ENCODE results near the gene ULBP3. TPM values are rescaled to one million over a fixed set of nuclear protein-coding genes. Genes with fewer than 3 reads are reported as not detected.

The ULBP3 gene
- total RNA-seq, 2 experiments from 2014 or later, result not detected

DNA sequence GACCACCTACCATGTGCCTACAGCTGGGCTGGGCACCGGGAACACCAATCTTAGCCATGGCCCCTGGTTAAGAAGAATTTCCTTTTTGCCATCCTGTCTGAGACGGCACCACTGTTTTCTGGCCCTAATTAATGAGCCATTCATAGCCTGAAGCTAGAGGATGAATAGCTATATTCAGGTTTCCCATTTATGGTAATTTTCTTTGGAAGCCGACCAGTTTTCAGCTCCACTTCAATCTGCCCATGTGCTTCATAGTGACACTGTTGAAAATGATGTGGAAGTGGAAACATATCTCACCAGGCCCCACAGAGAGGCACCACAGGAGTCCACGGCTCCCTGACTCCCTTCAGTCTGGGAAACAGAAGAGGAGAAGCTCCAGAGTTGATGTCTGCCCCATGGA, 22.6 kb upstream of the ULBP3 start:
- Mint-ChIP-seq H3K27me3 (ENCODE audit: low read depth) (no peaks in the 10 kb centered on the region), H3K27ac (no peak overlapping the region), H3K4me3 (no peak overlapping the region), H3K9me3 (no peaks in the 10 kb centered on the region), H3K4me1 (ENCODE audit: low read depth) (no peaks in the 10 kb centered on the region), H3K36me3 (ENCODE audit: low read depth) (no peaks in the 10 kb centered on the region)
- DNase-seq, result no peak
- intact Hi-C loops (cut with micrococcal nuclease), result no loop called here
- CTCF ChIA-PET, result interaction anchor here (0.6 to 1.3 kb wide), 3 partner anchors 11 to 810 kb away, joined by 3 to 6 read pairs (median 4); no protein-coding TSS in a partner anchor

DNA sequence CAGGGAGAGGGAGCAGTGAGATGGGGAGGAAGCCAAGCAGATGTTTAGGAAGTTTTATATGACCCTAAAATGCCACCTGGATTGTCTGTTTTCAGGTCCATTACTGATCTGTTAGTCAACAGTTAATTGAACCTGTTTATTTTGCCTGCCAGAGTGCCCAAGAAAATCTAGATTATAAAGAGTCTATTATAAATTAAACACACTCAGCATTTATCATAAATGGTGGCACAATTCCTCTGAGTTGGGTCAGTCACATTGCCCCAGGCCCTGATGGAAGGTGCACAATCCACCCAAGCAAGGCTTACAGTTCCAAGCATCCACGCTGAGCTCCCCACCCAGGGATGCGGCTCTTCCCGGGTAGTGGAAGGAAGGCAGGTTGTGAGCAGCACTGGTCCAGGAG, 21.4 kb upstream of the ULBP3 start:
- Mint-ChIP-seq H3K4me1 (ENCODE audit: low read depth) (no peaks in the 10 kb centered on the region), H3K36me3 (ENCODE audit: low read depth) (no peaks in the 10 kb centered on the region), H3K27me3 (ENCODE audit: low read depth) (no peaks in the 10 kb centered on the region), H3K27ac (no peak overlapping the region), H3K9me3 (no peaks in the 10 kb centered on the region), H3K4me3 (no peak overlapping the region)
- no peak for DNase-seq
- CTCF ChIA-PET, result interaction anchor here (1.0 to 2.5 kb wide), 2 partner anchors 11 to 305 kb away, joined by 4 to 14 read pairs; no protein-coding TSS in a partner anchor
- intact Hi-C loops (cut with micrococcal nuclease), result no loop called here

DNA sequence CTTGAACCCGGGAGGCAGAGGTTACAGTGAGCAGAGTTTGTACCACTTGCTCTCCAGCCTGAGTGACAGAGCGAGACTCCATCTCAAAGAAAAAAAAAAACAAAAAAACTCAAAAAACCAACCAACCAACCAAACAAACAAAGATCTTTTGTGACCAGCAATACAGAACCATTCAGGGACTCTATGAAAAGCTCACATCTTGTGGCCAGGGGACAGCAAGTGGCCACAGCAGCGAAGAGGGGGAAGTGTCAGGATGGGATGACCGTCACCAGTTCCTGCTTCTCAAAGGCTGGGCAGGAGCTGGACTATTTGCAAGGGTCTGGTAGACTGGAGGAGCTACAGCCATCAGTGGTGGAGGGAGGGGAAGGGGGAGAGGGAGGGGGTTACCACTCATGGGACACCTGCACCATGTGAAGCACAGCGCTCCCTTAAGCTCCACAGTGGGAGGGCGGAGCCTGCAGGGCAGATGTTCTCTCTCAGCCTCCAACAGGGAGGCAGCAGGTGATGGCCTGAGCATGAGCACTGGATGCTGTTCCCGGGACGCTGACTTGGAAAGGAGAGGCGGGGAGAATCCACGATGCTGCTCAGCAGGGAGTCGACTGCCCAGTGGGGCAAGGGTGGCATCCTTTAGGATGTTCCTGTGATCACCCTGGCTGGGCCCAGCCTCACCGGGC, 19.7 kb upstream of the ULBP3 start:
- no peaks in the 10 kb centered on the region for H3K36me3 Mint-ChIP-seq (ENCODE audit: low read depth)
- H3K4me1 Mint-ChIP-seq (ENCODE audit: low read depth), result no peaks in the 10 kb centered on the region
- DNase-seq, result no peak
- intact Hi-C loops (cut with micrococcal nuclease), result no loop called here
- H3K4me3 Mint-ChIP-seq, result no peak overlapping the region
- CTCF ChIA-PET, result interaction anchor here (2.5 kb wide), 1 partner anchor 9 kb away, joined by 14 read pairs; no protein-coding TSS in a partner anchor
- no peaks in the 10 kb centered on the region for H3K9me3 Mint-ChIP-seq
- H3K27me3 Mint-ChIP-seq (ENCODE audit: low read depth), result no peaks in the 10 kb centered on the region
- no peak overlapping the region for H3K27ac Mint-ChIP-seq

DNA sequence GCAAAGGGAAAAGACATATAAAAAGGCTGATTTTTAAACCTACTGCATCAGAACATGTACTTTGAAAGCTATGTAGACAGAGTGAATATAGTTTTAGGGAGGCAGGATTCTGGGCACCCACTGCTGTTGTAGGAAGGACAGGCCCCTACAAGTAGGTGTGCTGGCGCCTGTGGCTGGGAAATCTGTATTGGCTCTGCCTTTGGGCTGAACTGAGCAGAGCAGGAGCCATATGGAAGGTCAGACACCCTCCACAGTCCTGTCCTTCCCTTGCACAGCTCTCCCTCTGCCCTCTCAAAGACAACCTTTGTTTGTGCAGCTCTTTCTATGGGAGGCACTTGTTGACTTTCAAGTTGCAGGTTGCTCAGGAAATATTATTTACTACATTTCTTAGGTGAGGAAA, 18.4 kb upstream of the ULBP3 start:
- no peaks in the 10 kb centered on the region for H3K27me3 Mint-ChIP-seq (ENCODE audit: low read depth)
- no peak for DNase-seq
- no peaks in the 10 kb centered on the region for H3K36me3 Mint-ChIP-seq (ENCODE audit: low read depth)
- no peak overlapping the region for H3K4me3 Mint-ChIP-seq
- CTCF ChIA-PET, result interaction anchor here (0.8 to 1.2 kb wide), 3 partner anchors 17 to 54 kb away, joined by 3 to 4 read pairs (median 3); no protein-coding TSS in a partner anchor
- H3K27ac Mint-ChIP-seq, result no peak overlapping the region
- H3K4me1 Mint-ChIP-seq (ENCODE audit: low read depth), result no peaks in the 10 kb centered on the region
- intact Hi-C loops (cut with micrococcal nuclease), result no loop called here
- H3K9me3 Mint-ChIP-seq, result no peaks in the 10 kb centered on the region

DNA sequence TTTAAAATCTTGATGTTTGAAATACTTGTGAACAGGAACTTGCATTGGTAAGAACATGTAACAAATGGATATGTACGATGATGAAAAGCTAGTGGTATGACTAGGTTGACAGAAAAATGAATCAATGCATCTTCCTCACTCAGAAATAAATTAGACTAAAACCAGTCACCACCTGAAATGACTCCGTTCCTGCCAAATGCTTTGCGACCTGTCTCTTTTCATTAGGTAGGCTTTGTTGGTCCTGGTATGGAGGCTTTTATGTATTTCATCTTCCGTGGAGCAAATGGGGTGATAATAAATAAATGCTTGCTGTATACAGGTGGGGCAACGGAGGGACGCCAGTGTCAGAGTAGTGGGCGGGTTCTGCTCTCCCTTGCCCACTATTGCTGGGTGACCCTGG, 17.1 kb upstream of the ULBP3 start:
- H3K4me3 Mint-ChIP-seq, result no peak overlapping the region
- no peaks in the 10 kb centered on the region for H3K9me3 Mint-ChIP-seq
- no peak overlapping the region for H3K27ac Mint-ChIP-seq
- no peaks in the 10 kb centered on the region for H3K27me3 Mint-ChIP-seq (ENCODE audit: low read depth)
- DNase-seq, result no peak
- H3K4me1 Mint-ChIP-seq (ENCODE audit: low read depth), result no peaks in the 10 kb centered on the region
- H3K36me3 Mint-ChIP-seq (ENCODE audit: low read depth), result no peaks in the 10 kb centered on the region
- intact Hi-C loops (cut with micrococcal nuclease), result no loop called here
- CTCF ChIA-PET, result no interaction called here

DNA sequence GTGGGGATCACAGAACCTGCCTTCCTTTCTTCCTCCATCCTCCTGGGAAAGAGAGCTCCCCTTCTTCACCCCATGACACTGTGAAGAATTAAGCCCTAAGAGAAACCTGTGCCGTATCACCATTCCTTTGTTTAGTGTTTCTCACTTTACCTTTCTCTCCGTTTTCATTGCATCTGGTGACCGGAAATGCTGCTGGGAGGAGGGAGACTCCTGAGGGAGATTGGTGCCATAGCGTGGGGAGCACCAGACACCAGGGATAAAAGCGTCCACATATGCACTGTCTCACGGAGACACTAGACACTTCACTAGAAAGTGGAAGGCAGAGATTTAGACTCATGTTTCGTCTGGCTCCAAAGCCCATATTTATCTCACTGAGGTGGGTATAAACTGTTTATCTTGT, 15.5 kb upstream of the ULBP3 start:
- intact Hi-C loops (cut with micrococcal nuclease), result no loop called here

DNA sequence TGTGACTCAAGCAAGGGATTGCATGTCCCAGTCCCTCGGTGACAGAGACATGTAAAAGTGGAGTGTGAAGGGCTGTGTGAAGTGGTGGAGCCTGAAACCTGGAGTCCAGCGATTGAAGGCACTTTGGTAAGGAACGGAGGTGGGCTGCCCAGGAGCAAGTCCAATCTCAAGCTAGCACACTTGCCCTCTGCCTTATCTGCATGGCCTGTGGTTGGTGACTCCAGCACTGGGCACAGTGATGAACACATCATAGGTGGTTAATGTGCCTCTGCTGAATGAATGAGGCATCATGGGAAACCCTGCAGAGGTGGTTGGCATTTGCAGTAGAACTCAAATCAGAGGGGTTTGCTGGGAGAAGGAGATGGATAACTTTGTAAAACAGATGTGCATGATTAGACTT, 14.9 kb upstream of the ULBP3 start:
- intact Hi-C loops (cut with micrococcal nuclease), result no loop called here
- no peak overlapping the region for H3K4me3 Mint-ChIP-seq
- no peak overlapping the region for H3K27ac Mint-ChIP-seq
- CTCF ChIA-PET, result no interaction called here
- H3K9me3 Mint-ChIP-seq, result no peaks in the 10 kb centered on the region
- H3K4me1 Mint-ChIP-seq (ENCODE audit: low read depth), result peaks cover 6% of the 10 kb centered on the region
- H3K27me3 Mint-ChIP-seq (ENCODE audit: low read depth), result no peaks in the 10 kb centered on the region
- no peak for DNase-seq
- H3K36me3 Mint-ChIP-seq (ENCODE audit: low read depth), result no peaks in the 10 kb centered on the region

More for the DNA sequence above, 15.5 kb upstream of the ULBP3 start:
- no peak for DNase-seq
- H3K4me1 Mint-ChIP-seq (ENCODE audit: low read depth), result peaks cover 3% of the 10 kb centered on the region
- H3K27ac Mint-ChIP-seq, result no peak overlapping the region
- H3K27me3 Mint-ChIP-seq (ENCODE audit: low read depth), result no peaks in the 10 kb centered on the region
- CTCF ChIA-PET, result interaction anchor here (0.6 kb wide), 1 partner anchor 21 kb away, joined by 3 read pairs; no protein-coding TSS in a partner anchor
- no peaks in the 10 kb centered on the region for H3K9me3 Mint-ChIP-seq
- no peak overlapping the region for H3K4me3 Mint-ChIP-seq
- no peaks in the 10 kb centered on the region for H3K36me3 Mint-ChIP-seq (ENCODE audit: low read depth)

DNA sequence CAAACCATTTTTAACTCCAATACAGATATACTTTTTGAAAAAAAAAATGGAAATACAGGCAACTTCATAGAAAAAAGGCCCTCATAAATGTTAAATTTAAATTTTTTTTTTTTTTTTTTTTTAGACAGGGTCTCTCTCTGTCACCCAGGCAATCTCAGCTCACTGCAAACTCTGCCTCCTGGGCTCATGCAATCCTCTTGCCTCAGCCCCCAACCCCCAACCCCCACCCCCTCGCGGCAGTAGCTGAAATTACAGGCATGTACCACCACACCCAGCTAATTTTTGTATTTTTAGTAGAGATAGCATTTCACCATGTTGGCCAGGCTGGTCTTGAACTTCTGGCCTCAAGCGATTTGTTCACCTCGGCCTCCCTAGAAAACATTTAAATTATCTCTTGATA, 12.8 kb upstream of the ULBP3 start:
- Mint-ChIP-seq H3K9me3 (no peaks in the 10 kb centered on the region), H3K4me1 (ENCODE audit: low read depth) (peaks cover 8% of the 10 kb centered on the region), H3K36me3 (ENCODE audit: low read depth) (no peaks in the 10 kb centered on the region), H3K27ac (no peak overlapping the region), H3K4me3 (no peak overlapping the region), H3K27me3 (ENCODE audit: low read depth) (peaks cover 2% of the 10 kb centered on the region)
- CTCF ChIA-PET, result interaction anchor here (0.8 to 4.7 kb wide), 6 partner anchors 37 to 783 kb away, joined by 3 to 43 read pairs (median 6); partner anchors contain the start of gene MTHFD1L
- DNase-seq, result no peak
- intact Hi-C loops (cut with micrococcal nuclease), result no loop called here

DNA sequence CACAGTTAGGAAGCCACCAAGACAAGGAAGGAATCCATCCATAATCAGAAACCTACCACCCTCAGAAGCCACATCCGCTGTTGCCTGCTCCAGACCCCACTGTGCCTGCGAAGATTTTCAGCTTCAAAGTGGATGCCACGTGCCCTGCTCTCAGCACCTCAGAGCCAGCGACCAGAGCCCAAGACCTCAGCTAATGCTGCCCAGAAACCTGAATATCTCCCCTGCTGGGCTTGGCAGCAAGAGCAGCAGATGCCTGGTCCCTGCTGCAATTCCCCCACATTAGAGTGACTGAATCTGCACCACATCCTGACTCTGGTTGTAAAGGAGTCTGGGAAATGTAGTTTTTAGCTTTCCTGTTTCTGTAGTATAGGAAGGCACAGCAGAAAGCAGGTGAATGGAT, 10.7 kb upstream of the ULBP3 start:
- no peak overlapping the region for H3K4me3 Mint-ChIP-seq
- no peak overlapping the region for H3K27ac Mint-ChIP-seq
- intact Hi-C loops (cut with micrococcal nuclease), result loop anchor here (1.0 to 5.0 kb wide), 5 partner anchors 103 to 736 kb away; partner anchors contain the start of gene PLEKHG1

DNA sequence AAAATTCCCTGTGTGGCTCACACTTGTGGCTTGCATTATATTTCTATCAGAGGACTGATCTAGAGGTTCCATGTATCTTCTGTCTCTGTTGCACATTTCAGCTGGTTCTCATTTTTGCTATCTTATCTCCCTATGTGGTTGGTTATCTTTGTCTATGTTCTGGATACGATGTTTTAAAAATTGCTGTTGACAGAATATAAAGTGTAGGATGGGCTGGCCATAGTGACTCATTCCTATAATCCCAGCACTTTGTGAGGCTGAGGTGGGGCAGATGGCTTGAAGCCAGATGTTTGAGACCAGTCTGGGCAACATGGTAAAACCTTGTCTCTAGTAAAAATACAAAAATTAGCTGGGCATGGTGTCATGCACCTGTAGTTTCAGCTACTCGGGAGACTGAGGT, 9.9 kb upstream of the ULBP3 start:
- Mint-ChIP-seq H3K36me3 (ENCODE audit: low read depth) (no peaks in the 10 kb centered on the region), H3K9me3 (no peaks in the 10 kb centered on the region), H3K27ac (no peak overlapping the region), H3K27me3 (ENCODE audit: low read depth) (peaks cover 2% of the 10 kb centered on the region), H3K4me1 (ENCODE audit: low read depth) (peaks cover 10% of the 10 kb centered on the region), H3K4me3 (no peak overlapping the region)
- DNase-seq, result no peak
- CTCF ChIA-PET, result interaction anchor here (0.6 to 4.7 kb wide), 6 partner anchors 8 to 738 kb away, joined by 4 to 43 read pairs (median 10); no protein-coding TSS in a partner anchor
- intact Hi-C loops (cut with micrococcal nuclease), result loop anchor here (5.0 kb wide), 2 partner anchors 104 to 519 kb away; partner anchors contain the start of gene PLEKHG1

More for the DNA sequence above, 10.7 kb upstream of the ULBP3 start:
- Mint-ChIP-seq H3K9me3 (no peaks in the 10 kb centered on the region), H3K36me3 (ENCODE audit: low read depth) (no peaks in the 10 kb centered on the region), H3K27me3 (ENCODE audit: low read depth) (peaks cover 2% of the 10 kb centered on the region), H3K4me1 (ENCODE audit: low read depth) (peaks cover 10% of the 10 kb centered on the region)
- peak; percentile 35 for DNase-seq
- CTCF ChIA-PET, result interaction anchor here (0.6 to 4.7 kb wide), 13 partner anchors 9 to 736 kb away, joined by 3 to 43 read pairs (median 6); no protein-coding TSS in a partner anchor

DNA sequence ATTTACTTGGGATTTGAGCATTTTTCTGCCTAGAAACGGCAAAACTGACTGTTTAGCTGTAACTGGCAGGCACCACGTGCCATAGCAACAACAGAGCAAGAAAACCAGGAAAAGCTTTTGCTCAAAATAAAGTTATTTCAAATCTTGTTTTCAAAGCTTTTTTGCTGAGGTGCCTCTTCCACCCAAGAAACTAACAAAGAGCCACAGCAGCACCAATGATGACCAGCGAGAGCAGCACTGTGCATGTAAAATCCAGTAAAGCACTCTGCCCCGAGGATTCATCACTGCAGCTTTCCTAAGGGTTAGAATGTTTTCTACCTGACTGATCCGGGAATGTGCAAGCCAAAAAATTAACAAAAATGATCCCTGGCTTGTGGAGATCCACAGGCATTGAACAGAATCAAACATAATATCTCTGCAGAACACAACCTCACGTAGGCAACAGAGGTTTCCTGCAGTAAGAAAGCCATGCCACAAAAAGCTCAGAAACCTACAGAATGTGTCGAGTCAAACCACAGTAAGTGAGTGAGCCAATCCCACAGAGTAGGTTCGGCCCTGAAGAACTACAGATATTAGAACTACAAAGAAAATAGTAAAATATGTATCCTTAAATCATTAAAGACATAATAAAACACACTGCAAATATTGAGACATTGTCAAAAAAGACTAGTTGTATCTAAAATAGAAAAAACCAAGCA, 7.4 kb upstream of the ULBP3 start:
- DNase-seq, result no peak
- intact Hi-C loops (cut with micrococcal nuclease), result loop anchor here (5.0 kb wide), 2 partner anchors 106 to 521 kb away; partner anchors contain the start of gene PLEKHG1
- Mint-ChIP-seq H3K27me3 (ENCODE audit: low read depth) (peaks cover 5% of the 10 kb centered on the region), H3K4me3 (no peak overlapping the region), H3K9me3 (no peaks in the 10 kb centered on the region), H3K36me3 (ENCODE audit: low read depth) (no peaks in the 10 kb centered on the region), H3K4me1 (ENCODE audit: low read depth) (peaks cover 10% of the 10 kb centered on the region), H3K27ac (no peak overlapping the region)
- CTCF ChIA-PET, result interaction anchor here (1.0 kb wide), 1 partner anchor 321 kb away, joined by 3 read pairs; no protein-coding TSS in a partner anchor

DNA sequence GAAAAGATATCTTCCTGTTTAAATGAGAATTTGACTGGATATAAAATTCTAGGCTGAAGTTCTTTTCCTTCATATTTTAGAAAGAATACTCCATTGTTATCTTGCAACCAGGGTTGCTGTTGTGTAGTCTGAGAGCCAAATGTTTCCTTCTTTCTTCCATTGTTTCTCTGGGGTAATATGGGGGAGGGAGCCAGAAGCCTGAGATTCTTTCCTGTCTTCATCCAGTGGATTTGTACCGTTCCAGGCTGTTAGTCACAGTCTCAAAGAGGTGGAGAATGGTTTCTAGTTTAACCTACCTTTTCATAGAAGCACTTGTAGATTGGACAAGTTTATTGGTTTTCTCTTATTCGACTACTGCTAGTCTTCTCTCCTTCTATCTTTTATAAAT, 6.1 kb upstream of the ULBP3 start:
- peaks cover 10% of the 10 kb centered on the region for H3K4me1 Mint-ChIP-seq (ENCODE audit: low read depth)
- no peaks in the 10 kb centered on the region for H3K36me3 Mint-ChIP-seq (ENCODE audit: low read depth)
- H3K27me3 Mint-ChIP-seq (ENCODE audit: low read depth), result peaks cover 5% of the 10 kb centered on the region
- H3K27ac Mint-ChIP-seq, result no peak overlapping the region
- DNase-seq, result no peak
- intact Hi-C loops (cut with micrococcal nuclease), result loop anchor here (5.0 kb wide), 2 partner anchors 107 to 522 kb away; partner anchors contain the start of gene PLEKHG1
- no peak overlapping the region for H3K4me3 Mint-ChIP-seq
- H3K9me3 Mint-ChIP-seq, result no peaks in the 10 kb centered on the region
- CTCF ChIA-PET, result interaction anchor here (1.0 kb wide), 1 partner anchor 224 kb away, joined by 3 read pairs; no protein-coding TSS in a partner anchor
